LNCaP clone FGC (cell line): Measurements from ENCODE around the gene SPRY4.

ENCODE experiments used
- DNase-seq: peaks from one replicate; pipeline ENCODE4 v3.0.0-alpha.2; 2011; ENCODE audit warnings: low read depth
- H3K4me3 ChIP-seq: 2 replicates; pipeline ENCODE4 v1.5.1; 2011; ENCODE audit warnings: mild to moderate bottlenecking, low read depth, low read length, control low read depth
- TF ChIP-seq, protein P1 (sequence below): IDR thresholded peaks from 2 replicates; pipeline ENCODE4 v1.5.1; 2012; ENCODE audit warnings: mild to moderate bottlenecking; ENCODE audit not compliant: control insufficient read depth, insufficient read depth; ENCODE audit errors: extremely low read depth

Gene SPRY4

DNA sequence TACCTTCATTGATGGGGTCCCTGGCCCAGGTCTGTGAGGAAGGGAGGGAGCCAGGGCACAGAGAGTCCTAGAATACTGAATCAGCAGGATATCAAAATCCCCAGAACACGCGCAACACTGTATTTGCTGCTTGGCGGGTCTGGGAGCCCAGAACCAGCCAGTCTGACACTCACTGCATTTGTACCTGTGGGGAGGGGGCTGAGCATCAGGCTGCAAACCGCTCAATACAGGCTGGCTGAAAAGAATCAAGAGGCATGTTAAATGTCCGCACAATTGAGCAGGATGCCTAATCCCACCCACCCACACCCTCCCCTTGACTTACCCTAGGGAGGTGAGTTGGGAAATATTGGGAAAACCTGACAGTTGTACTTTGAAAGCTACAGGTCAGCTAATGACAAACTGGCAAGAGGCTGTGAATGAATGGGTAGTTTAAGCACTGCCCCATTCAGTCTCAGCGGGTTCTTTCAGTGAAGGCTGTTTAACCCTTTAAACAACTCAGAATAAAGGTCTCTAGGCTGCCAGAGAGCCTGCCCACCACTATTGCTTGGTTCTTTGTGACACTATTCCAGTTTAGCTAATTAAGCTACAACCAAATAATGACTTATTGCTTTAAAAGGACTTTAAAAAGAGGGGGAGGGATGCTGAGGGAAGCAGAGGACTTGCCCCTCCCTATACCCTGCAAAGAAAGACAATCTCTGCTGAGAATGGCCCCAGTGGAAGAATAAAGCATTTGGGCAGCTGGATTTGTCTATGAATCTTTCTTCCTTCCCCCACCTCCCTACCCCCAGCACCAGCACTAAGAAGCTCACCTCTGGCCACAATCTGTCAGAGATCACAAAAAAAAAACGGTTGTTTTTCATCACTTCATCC, 5.0 kb downstream of the SPRY4 start:
- DNase-seq = no peak
- TF ChIP-seq, protein P1, sequence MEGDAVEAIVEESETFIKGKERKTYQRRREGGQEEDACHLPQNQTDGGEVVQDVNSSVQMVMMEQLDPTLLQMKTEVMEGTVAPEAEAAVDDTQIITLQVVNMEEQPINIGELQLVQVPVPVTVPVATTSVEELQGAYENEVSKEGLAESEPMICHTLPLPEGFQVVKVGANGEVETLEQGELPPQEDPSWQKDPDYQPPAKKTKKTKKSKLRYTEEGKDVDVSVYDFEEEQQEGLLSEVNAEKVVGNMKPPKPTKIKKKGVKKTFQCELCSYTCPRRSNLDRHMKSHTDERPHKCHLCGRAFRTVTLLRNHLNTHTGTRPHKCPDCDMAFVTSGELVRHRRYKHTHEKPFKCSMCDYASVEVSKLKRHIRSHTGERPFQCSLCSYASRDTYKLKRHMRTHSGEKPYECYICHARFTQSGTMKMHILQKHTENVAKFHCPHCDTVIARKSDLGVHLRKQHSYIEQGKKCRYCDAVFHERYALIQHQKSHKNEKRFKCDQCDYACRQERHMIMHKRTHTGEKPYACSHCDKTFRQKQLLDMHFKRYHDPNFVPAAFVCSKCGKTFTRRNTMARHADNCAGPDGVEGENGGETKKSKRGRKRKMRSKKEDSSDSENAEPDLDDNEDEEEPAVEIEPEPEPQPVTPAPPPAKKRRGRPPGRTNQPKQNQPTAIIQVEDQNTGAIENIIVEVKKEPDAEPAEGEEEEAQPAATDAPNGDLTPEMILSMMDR = no peak
- no peak overlapping the region for H3K4me3 ChIP-seq

DNA sequence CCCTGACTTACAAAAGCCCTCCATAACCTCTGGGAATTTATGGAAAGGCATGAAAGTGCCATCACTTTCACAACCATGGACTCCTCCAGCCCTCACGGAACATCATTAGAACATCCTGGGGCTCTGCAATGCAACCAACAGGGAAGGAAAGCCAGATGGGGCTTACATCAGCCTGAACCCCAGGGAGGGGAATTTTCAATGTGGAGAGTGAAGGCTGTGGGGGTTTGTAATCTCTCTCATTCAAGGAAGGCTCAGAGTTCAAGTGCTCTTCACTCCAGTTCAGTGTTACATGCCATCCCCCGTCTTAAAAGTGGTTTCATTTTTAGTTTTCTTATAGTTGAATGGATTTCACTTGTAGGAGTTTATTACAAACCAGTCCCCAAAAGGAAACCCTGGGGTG, 5.7 kb downstream of the SPRY4 start:
- TF ChIP-seq, protein P1 = no peak
- no peak overlapping the region for H3K4me3 ChIP-seq

DNA sequence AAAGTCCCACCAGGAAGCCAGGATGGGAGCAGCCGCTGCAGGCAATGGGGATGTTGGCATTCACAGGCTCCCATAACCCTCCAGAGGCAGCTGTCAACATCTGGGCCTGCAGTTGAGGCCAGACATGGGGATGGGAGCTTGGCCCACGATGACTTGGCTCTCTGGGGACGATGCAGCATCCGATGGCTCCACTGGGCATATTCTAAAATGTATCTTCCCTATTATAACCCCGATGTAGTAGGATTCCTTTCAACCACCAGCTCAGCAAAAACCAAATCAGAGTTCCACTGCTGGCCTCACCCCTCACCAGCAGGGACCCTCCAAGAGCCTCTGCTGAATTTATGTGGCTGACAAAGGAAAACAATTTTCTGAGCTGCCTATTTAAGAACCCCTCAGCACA, 7.1 kb downstream of the SPRY4 start:
- TF ChIP-seq, protein P1 = no peak
- H3K4me3 ChIP-seq = no peak overlapping the region
- no peak for DNase-seq

More for the DNA sequence above, 5.7 kb downstream of the SPRY4 start:
- DNase-seq = no peak

DNA sequence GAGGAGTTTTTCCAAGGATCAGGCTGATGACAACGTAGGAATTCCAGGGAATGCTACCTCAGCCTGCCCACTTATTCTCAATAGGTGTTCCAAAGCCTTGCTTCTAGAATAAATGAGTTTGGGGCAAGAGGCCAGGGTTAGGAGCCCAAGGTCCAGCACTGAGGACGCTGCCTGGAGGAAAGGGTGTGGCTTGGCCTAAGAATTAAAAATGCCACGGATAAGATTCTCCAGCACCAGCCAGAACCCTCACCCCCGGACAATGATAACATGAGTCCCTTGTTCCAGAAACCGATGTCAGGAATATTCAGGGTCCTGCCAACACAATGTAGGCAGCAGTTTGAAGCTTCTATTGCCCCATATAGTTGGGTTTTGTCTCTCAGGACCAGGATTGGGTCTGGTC, 7.6 kb downstream of the SPRY4 start:
- DNase-seq = no peak
- H3K4me3 ChIP-seq = no peak overlapping the region
- TF ChIP-seq, protein P1 = no peak

DNA sequence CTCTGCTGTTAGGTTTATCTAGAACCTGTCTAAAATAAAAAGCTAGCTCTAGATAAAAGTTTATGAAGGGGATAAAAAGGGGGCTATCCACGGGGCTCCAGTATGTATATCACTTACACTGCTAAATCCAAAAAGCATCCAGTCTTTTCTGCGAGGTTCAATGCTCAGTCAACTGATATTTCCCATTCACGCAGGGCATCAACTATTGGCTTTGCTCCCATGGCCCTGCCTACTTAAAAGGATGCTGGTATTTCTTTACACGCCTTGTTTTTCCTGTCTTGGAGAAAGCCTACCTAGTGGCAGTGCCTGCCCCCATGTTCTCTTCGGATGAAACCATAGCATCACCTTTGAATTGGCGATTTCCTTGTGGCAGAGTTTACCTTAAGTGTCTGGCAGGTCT, 8.1 kb downstream of the SPRY4 start:
- TF ChIP-seq, protein P1 = no peak
- H3K4me3 ChIP-seq = no peak overlapping the region
- DNase-seq = no peak

DNA sequence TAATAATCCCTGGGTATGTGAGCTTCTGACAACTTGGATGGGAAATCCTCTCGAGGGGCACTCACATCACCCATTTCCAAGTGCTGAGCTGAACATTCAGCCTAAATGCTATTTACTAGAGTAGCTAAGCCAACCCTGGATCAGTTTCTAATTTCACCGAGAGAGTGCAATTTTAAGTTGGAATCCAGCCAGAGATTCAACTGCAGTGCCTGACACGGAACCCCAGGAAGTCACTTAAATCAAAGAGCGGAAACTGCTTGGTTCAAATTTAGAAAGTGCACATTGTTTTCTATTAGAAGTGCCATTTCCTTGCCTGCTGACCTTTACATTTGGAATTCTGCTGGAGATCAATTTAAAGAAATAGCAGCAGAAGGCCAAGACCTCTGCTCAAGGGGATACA, 8.8 kb downstream of the SPRY4 start:
- no peak overlapping the region for H3K4me3 ChIP-seq
- DNase-seq = no peak
- TF ChIP-seq, protein P1 = no peak

DNA sequence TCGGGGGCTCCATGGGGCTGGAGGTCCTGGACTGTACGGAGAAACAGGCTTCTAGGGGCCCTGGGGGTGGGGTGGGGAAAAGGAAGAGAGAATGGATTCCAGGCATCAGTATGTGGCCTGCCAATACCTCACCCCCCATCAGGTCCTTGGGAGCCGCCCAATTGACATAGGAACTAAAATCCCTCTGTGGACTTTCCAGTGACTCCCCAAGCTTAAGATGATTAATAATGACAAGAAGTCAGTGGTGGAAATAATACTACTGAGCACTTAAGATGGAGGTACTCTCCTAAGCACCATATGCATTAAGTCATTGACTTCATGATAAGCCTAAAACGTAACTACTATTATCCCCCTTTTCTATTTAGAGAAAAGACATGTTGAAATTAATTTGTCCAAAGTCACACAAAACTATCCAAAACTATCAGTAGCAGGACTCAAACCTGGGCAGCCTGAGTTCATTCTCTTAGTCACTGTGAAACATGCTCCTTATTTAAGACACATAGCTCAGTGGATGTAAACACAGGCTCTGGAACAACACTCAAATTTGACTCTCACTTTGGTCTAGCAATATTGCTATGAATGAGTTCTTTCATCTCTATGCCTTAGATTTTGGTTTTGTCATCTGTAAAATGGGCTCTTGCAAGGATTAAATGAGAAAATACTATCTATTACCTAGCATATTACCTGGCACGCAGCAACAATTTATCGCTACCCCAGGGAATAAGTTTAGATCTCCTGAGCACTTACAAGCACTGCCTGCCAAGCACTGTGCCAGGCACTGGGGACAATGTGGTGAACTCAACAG, 9.5 kb downstream of the SPRY4 start:
- no peak overlapping the region for H3K4me3 ChIP-seq
- TF ChIP-seq, protein P1 = no peak

More for the DNA sequence above, 9.5 kb downstream of the SPRY4 start:
- DNase-seq = no peak
